Liver (tissue), 9 donors: ENCODE results near the gene ATP1B1. TPM values are rescaled to one million over a fixed set of nuclear protein-coding genes. Genes with fewer than 3 reads are reported as not detected.

Experiments
- DNase-seq: peaks from one replicate; pipeline ENCODE4 v3.0.0-alpha.2; 2017; ENCODE audit warnings: low spot score
- H3K27ac ChIP-seq, 2 donors: one replicate each; pipeline ENCODE4 v1.7.0; 2013; ENCODE audit warnings: inconsistent platforms in 2 of 2, low read length in 2 of 2, control low read depth in 1 of 2, low read depth in 1 of 2, mild to moderate bottlenecking in 1 of 2
- H3K27me3 ChIP-seq, 4 donors: one replicate each; pipeline versions ENCODE4 v1.6.1 to v1.7.0; 2013; ENCODE audit warnings: low read length in 3 of 4, inconsistent platforms in 1 of 4, mild to moderate bottlenecking in 1 of 4, moderate library complexity in 1 of 4; ENCODE audit not compliant: control insufficient read depth in 4 of 4, insufficient read depth in 4 of 4
- H3K36me3 ChIP-seq, 4 donors: one replicate each; pipeline versions ENCODE4 v1.6.1 to v1.7.0; 2013; ENCODE audit warnings: low read length in 3 of 4, mild to moderate bottlenecking in 3 of 4, low read depth in 1 of 4, moderate library complexity in 1 of 4; ENCODE audit not compliant: control insufficient read depth in 4 of 4, insufficient read depth in 3 of 4
- H3K4me1 ChIP-seq, 4 donors: one replicate each; pipeline versions ENCODE4 v1.6.1 to v1.7.0; 2013; ENCODE audit warnings: low read length in 3 of 4, mild to moderate bottlenecking in 3 of 4, moderate library complexity in 1 of 4; ENCODE audit not compliant: control insufficient read depth in 4 of 4, insufficient read depth in 4 of 4
- H3K4me3 ChIP-seq, 3 donors: one replicate each; pipeline versions ENCODE4 v1.6.1 to v1.7.0; 2013; ENCODE audit warnings: low read length in 3 of 3, control low read depth in 1 of 3, low read depth in 1 of 3, mild to moderate bottlenecking in 1 of 3
- H3K9ac ChIP-seq, 2 donors: one replicate each; pipeline ENCODE4 v1.7.0; 2013; ENCODE audit warnings: low read length in 2 of 2, mild to moderate bottlenecking in 2 of 2, moderate library complexity in 2 of 2, control low read depth in 1 of 2, low read depth in 1 of 2
- H3K9me3 ChIP-seq, 4 donors: one replicate each; pipeline versions ENCODE4 v1.6.1 to v1.7.0; 2013; ENCODE audit warnings: low read length in 3 of 4; ENCODE audit not compliant: control insufficient read depth in 4 of 4
- ATF3 ChIP-seq: IDR thresholded peaks from 2 replicates; pipeline ENCODE4 v1.6.1; 2016; ENCODE audit warnings: antibody characterized with exemption
- CTCF ChIP-seq: fragments of 150-350 bp; IDR thresholded peaks from 2 replicates; pipeline ENCODE4 v1.5.1; 2017; ENCODE audit warnings: improper control_type of control experiment, low read depth, low read length; ENCODE audit not compliant: missing input control
- EGR1 ChIP-seq, 2 donors: IDR thresholded peaks; 2 replicates each; pipeline ENCODE4 v1.6.1; 2016 to 2018; ENCODE audit warnings: antibody characterized with exemption in 2 of 2, low read depth in 2 of 2
- FOXA1 ChIP-seq: IDR thresholded peaks from 2 replicates; pipeline ENCODE4 v1.6.1; 2016; ENCODE audit warnings: antibody characterized with exemption
- FOXA2 ChIP-seq: IDR thresholded peaks from 2 replicates; pipeline ENCODE4 v1.6.1; 2016; ENCODE audit warnings: antibody characterized with exemption
- GABPA ChIP-seq, 2 donors: IDR thresholded peaks in 1 of 2; conservative IDR thresholded peaks in 1 of 2; 2 replicates each; pipeline ENCODE4 v1.6.1; 2016; ENCODE audit warnings: antibody characterized with exemption in 2 of 2, mild to moderate bottlenecking in 1 of 2, moderate library complexity in 1 of 2
- HNF4A ChIP-seq, 2 donors: conservative IDR thresholded peaks; 2 replicates each; pipeline ENCODE4 v1.6.1; 2016; ENCODE audit warnings: antibody characterized with exemption in 2 of 2, mild to moderate bottlenecking in 2 of 2
- HNF4G ChIP-seq: IDR thresholded peaks from 2 replicates; pipeline ENCODE4 v1.6.1; 2016; ENCODE audit warnings: antibody characterized with exemption
- JUND ChIP-seq, 2 donors: IDR thresholded peaks; 2 replicates each; pipeline ENCODE4 v1.6.1; 2016; ENCODE audit warnings: antibody characterized with exemption in 2 of 2
- MAX ChIP-seq: IDR thresholded peaks from 2 replicates; pipeline ENCODE4 v1.6.1; 2016; ENCODE audit warnings: antibody characterized with exemption
- NR2F2 ChIP-seq: IDR thresholded peaks from 2 replicates; pipeline ENCODE4 v1.6.1; 2016; ENCODE audit warnings: antibody characterized with exemption
- RAD21 ChIP-seq, 2 donors: IDR thresholded peaks; 2 replicates each; pipeline ENCODE4 v1.6.1; 2016; ENCODE audit warnings: antibody characterized with exemption in 2 of 2, mild to moderate bottlenecking in 2 of 2
- REST ChIP-seq: IDR thresholded peaks from 2 replicates; pipeline ENCODE4 v1.6.1; 2016; ENCODE audit warnings: antibody characterized with exemption, mild to moderate bottlenecking
- RXRA ChIP-seq, 2 donors: IDR thresholded peaks; 2 replicates each; pipeline ENCODE4 v1.6.1; 2017 to 2018; ENCODE audit warnings: antibody characterized with exemption in 2 of 2, mild to moderate bottlenecking in 1 of 2
- SP1 ChIP-seq: IDR thresholded peaks from 2 replicates; pipeline ENCODE4 v1.6.1; 2018; ENCODE audit warnings: antibody characterized with exemption, mild to moderate bottlenecking
- TAF1 ChIP-seq: conservative IDR thresholded peaks from 2 replicates; pipeline ENCODE4 v1.6.1; 2016; ENCODE audit warnings: antibody characterized with exemption, mild to moderate bottlenecking
- YY1 ChIP-seq: IDR thresholded peaks from 2 replicates; pipeline ENCODE4 v1.6.1; 2016; ENCODE audit warnings: antibody characterized with exemption, mild to moderate bottlenecking
- ZBTB33 ChIP-seq: IDR thresholded peaks from 2 replicates; pipeline ENCODE4 v1.6.1; 2016; ENCODE audit warnings: antibody characterized with exemption
- WGBS: extraction: QIAGEN DNeasy Blood & Tissue Kit; methylation state at CpG from one replicate; pipeline ENCODE4 v1.1.7; 2013; 5-methylcytosine and 5-hydroxymethylcytosine counted together
- polyA plus RNA-seq, 2 donors: library from polyadenylated mRNA; stranded (reverse) in 1 of 2; unstranded in 1 of 2; fragments of 200-250 nt in 1 of 2; fragments of >200 nt in 1 of 2; fragmentation: Nextera tagmentation in 1 of 2; extraction: Ambion mirVana in 1 of 2; gene quantifications; one replicate each; pipeline versions ENCODE4 v1.2.1 to v1.2.3, GENCODE V29; 2013 to 2015
- total RNA-seq, 2 donors: library from RNA; depleted of rRNA; stranded (reverse); fragments of >200 nt; gene quantifications; one replicate each; pipeline ENCODE4 v1.2.3, GENCODE V29; 2014
- donor health status: healthy.
- donor health status: healthy.
- donor health status: healthy.
- donor health status: healthy.
- donor health status: healthy.

The ATP1B1 gene
- total and polyA plus RNA-seq, 4 donors: 36.1 to 57.0 (median 46.5) TPM

GRCh38 chr1:169148472-169149252 lies 42.2 kb downstream of the ATP1B1 start (continued):
- TF ChIP-seq SP1: peak; percentile 97
- peak; percentile 43 for TF ChIP-seq TAF1
- peak in 1 of 2 donors; percentile 24 for TF ChIP-seq EGR1 (IDR thresholded peaks at IDR 0.05; ENCODE audit: low read depth in 2 of 2)
- TF ChIP-seq ZBTB33: peak; percentile 79
- peak; percentile 93 to 94 for TF ChIP-seq RXRA (IDR thresholded peaks at IDR 0.05)

GRCh38 chr1:169149555-169150286 lies 43.2 kb downstream of the ATP1B1 start:
- H3K36me3 ChIP-seq: no peaks in the 10 kb centered on the region
- TF ChIP-seq EGR1 (IDR thresholded peaks at IDR 0.05; ENCODE audit: low read depth in 2 of 2) (no peak), GABPA (IDR thresholded peaks at IDR 0.05 in 1 of 2, conservative IDR thresholded peaks at IDR 0.05 in 1 of 2) (no peak), FOXA1 (no peak), RXRA (IDR thresholded peaks at IDR 0.05) (no peak), RAD21 (IDR thresholded peaks at IDR 0.05) (no peak), NR2F2 (no peak), HNF4A (conservative IDR thresholded peaks at IDR 0.05) (no peak), HNF4G (no peak), REST (no peak), MAX (no peak), CTCF (no peak), ZBTB33 (no peak), SP1 (no peak), ATF3 (no peak), JUND (IDR thresholded peaks at IDR 0.05) (no peak), YY1 (no peak), FOXA2 (no peak), TAF1 (no peak)
- H3K4me3 ChIP-seq: no peak overlapping the region
- no peak overlapping the region for H3K9ac ChIP-seq
- 79% methylated on average over 2 of the region's 2 CpGs for WGBS
- H3K27ac ChIP-seq: no peak overlapping the region
- H3K9me3 ChIP-seq: no peaks in the 10 kb centered on the region
- H3K4me1 ChIP-seq: peaks cover 8 to 26% (median 21%) of the 10 kb centered on the region in 4 donors
- no peaks in the 10 kb centered on the region for H3K27me3 ChIP-seq
- DNase-seq: no peak
